Activated T-helper 9 cell treated with anti-CD3 and anti-CD28 coated beads, Interleukin-2, amount 50 U/mL, for 16 hours (primary cell): ENCODE results near the gene POTEF.
"Not testable (repeated sequence)": the region's sequence is repeated elsewhere in the genome, so short reads cannot be mapped to it uniquely, and the experiment has no call there.

Source experiments
- DNase-seq: peaks from one replicate; pipeline ENCODE4 v3.0.0-alpha.2; 2020; ENCODE audit warnings: low read depth

The POTEF gene

DNA sequence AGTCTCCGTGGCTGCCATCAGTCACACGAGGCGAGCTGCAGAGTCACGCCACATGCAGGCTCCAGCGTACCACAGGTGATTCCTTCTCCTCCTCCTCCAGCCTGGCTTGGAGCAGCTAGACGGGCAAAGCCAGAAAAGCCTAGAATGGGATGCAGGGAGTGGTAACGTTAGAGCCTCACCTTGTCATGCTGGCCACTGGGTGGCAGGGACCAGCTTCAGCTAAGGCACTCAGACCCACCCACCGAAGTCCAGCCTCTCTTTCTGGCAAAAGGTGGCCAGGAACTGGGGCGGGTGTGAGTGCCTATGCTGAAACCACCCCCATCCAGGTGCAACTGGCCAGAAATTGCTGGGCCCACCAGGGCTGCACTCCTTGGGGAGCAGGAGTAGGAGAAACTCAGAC lies 1.3 kb downstream of the POTEF start:
- not testable (repeated sequence) for DNase-seq

DNA sequence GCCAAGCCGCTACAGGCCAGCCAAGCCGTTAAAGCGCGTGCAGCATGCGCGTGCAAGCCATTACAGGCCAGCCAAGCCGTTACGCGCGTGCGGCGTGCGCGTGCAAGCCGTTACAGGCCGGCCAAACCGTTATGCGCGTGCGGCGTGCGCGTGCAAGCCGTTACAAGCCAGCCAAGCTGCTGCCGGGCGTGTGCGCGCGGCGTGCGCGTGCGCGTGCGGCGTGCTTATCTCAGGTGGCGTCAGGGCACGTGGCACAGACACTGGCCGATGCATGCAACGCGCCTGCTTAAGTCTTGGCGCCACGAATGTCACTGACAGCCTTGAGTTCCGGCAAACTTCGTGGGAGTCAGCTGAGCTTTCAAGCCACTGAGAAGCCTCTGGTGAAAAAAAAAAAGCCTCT lies 8.1 kb downstream of the POTEF start:
- not testable (repeated sequence) for DNase-seq

DNA sequence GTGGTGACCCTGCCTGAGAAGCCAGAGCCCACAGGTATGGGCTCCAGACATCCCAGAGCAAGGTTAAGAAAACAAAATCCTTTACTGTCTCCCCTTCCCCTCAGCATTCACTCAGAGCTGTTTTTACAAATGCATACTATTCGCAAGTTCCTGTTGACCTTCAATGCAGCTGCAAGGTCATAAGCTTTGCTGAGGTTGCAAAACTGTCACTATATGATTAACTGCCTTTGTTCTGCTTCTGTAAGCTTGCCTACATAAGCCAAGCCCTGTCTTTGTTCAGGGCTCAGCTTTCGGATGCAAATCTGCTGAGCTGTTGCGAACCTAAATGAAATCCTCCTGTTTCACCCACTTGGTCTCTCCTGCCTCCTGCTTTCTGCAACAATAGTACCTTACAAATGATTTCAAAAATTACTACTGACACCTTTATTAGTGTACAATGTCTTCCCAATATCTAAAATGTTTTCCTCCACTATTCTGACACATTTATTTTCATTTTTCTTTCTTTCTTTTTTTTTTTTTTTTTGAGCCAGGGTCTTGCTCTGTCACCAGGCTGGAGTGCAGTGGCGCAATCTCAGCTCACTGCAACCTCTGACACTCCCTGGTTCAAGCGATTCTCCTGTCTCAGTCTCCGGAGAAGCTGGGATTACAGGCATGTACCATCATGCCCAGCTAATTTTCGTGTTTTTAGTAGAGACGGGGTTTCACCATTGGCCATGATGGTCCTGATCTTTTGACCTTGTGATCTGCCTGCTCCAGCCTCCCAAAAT lies 26.2 kb downstream of the POTEF start:
- DNase-seq: not testable (repeated sequence)

GRCh38 chr2:130062645-130063044 lies 66.4 kb downstream of the POTEF start:
- DNase-seq: not testable (repeated sequence)

DNA sequence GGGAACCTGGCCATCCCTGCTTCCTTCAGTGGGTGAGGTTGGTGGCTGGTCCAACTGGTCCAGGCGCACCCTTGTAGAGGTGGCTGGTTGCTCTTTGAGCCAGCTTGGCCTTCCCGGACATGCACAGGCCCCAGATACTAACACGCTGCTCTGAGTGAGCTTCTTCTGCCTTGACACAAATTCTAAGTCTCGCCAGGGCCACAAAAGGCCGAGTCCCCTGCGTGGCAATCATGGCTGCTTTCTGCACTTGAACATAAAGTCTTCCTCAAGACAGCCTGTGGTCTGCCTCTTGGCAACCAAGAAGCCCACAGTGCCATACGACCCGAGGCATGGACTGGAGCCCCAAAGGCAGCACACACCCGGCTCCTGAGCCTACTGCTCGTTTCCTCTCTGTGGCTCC lies 69.0 kb downstream of the POTEF start:
- not testable (repeated sequence) for DNase-seq

DNA sequence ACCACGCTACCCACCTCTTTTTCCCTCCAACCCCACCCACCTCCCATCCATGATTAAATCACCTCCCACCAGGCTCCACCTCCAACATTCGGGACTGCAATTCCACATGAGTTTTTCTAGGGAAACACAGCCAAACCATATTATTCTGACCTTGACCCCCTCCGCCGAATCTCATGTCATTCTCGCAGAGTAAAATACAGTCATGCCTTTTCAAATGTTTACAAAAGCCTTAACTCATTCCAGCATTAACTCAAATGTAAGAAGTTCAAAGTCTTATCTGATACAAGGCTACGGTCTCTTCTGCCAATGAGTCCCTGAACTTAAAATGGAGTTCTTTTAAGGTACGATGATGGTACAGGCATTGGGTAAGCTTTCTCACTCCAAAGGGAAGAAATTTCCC lies 72.7 kb downstream of the POTEF start:
- not testable (repeated sequence) for DNase-seq

- not testable (repeated sequence) for DNase-seq
Observed at GRCh38 chr2:130053217-130053911, 75.7 kb downstream of the POTEF start.

- not testable (repeated sequence) for DNase-seq
Observed at GRCh38 chr2:130052376-130052775, 76.6 kb downstream of the POTEF start.

GRCh38 chr2:130048422-130048821 lies 80.6 kb downstream of the POTEF start:
- not testable (repeated sequence) for DNase-seq

DNA sequence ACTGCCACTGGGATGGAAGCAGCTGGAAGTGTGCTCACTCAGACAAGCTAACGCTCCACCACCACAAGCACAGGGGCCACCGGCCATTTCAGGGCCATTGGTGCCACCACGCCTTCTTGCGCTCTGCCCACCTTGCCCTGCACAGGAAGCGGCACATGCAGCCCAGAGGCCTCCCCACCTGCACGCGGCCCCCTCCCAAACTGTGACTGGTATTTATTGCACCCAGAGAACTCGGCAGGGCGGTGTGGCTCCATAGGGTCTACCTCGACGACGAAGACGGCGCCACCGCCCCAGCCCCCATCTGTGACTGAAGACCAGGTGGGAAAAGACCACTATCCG lies 90.8 kb downstream of the POTEF start:
- DNase-seq: not testable (repeated sequence)

DNA sequence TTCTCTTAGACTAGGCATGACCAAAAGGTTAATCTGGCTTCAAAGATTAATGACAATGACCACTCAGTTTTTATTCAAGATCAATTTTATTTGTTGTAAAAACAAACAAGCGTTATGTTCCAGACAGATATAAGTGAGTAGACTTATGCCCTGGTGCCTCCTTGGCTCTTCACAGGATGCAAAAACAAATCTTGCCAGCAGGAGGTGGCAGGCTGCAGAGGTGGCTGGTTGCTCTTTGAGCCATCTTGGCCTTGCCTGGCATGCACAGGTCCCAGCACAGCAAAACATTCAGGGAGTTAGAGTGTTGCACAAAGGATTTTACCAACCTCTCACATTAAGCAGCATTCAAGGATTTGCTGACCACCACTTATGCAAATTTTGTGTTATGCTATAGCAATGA lies 103.1 kb downstream of the POTEF start:
- not testable (repeated sequence) for DNase-seq
